ENCODE results near the gene LSM14B. TPM values are rescaled to one million over a fixed set of nuclear protein-coding genes. Genes with fewer than 3 reads are reported as not detected.

Gene LSM14B
- polyA plus RNA-seq, 3 donors from 2014 or later, result 0.19 to 1.9 (median 1.4) TPM

DNA sequence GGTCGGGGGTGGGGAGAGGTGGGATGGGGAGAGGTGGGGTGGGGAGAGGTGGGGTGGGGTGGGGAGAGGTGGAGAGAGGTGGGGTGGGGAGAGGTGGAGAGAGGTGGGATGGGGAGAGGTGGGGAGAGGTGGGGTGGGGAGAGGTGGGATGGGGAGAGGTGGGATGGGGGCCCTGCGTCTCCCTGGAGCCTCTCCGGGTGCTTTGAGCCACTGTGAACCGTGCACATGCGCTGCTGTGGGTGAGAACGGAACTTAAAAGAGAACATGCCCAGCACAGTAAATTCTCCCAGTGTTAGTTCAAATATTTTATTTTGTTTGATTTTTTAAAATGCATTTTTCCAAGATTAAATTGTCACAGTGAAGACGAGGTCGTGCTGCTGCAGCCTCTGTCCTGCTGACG lies 38.0 kb downstream of the LSM14B start:
- Mint-ChIP-seq H3K4me1 (peaks cover 3 to 7% of the 10 kb centered on the region in 2 donors), H3K27me3 (ENCODE audit: low read depth in 3 of 3) (peaks cover 0 to 8% (median 3%) of the 10 kb centered on the region in 3 donors), H3K4me3 (no peak overlapping the region), H3K36me3 (peaks cover 0 to 8% (median 0%) of the 10 kb centered on the region in 3 donors), H3K27ac (no peak overlapping the region), H3K9me3 (no peaks in the 10 kb centered on the region)
- DNase-seq, result no peak

DNA sequence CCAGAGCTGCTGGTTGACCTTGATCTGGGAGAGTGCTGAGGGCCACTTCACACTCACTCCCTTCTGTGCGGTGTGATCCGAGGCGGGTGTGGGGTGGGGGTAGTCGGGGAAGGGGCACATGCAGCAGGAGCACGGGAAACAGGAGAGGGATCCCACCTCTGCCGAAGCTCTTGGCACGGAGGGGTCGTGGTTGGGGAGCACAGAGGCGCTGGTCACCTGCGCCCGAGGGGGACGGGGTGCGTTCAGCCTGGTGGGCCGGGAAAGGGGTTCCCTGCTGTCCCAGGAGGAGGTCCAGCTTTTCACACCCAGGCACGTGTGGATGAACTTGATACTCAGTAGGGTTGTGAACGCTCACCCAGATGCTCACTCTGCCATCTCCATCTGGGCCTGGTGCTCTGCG lies 38.6 kb downstream of the LSM14B start:
- H3K27ac Mint-ChIP-seq, result no peak overlapping the region

DNA sequence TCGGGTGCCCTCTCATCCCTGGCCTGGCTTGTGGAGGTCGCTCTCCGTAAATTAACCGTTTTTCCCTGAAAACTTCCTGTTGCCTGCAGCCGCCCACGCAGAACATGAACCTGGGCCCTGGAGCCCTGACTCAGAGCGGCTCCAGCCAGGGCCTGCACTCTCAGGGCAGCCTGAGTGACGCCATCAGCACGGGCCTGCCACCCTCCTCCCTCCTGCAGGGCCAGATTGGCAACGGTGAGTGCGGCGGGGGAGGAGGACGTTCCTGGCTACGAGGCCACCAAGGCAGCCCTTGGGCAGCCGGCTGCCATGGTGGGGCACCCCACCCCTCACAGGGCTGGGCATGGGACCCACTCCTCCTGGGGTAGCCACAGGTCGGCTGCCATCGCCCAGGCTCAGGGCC lies 39.1 kb downstream of the LSM14B start:
- Mint-ChIP-seq H3K36me3 (peaks cover 0 to 11% (median 2%) of the 10 kb centered on the region in 3 donors), H3K4me1 (peaks cover 3 to 7% of the 10 kb centered on the region in 2 donors), H3K9me3 (no peaks in the 10 kb centered on the region), H3K27ac (no peak overlapping the region), H3K27me3 (ENCODE audit: low read depth in 3 of 3) (peaks cover 0 to 8% (median 3%) of the 10 kb centered on the region in 3 donors), H3K4me3 (no peak overlapping the region)
- no peak for DNase-seq

More for the DNA sequence above, 38.6 kb downstream of the LSM14B start:
- Mint-ChIP-seq H3K27me3 (ENCODE audit: low read depth in 3 of 3) (peaks cover 0 to 8% (median 3%) of the 10 kb centered on the region in 3 donors), H3K36me3 (peaks cover 0 to 9% (median 0%) of the 10 kb centered on the region in 3 donors), H3K4me3 (no peak overlapping the region), H3K4me1 (peaks cover 3 to 7% of the 10 kb centered on the region in 2 donors), H3K9me3 (no peaks in the 10 kb centered on the region)
- no peak for DNase-seq

DNA sequence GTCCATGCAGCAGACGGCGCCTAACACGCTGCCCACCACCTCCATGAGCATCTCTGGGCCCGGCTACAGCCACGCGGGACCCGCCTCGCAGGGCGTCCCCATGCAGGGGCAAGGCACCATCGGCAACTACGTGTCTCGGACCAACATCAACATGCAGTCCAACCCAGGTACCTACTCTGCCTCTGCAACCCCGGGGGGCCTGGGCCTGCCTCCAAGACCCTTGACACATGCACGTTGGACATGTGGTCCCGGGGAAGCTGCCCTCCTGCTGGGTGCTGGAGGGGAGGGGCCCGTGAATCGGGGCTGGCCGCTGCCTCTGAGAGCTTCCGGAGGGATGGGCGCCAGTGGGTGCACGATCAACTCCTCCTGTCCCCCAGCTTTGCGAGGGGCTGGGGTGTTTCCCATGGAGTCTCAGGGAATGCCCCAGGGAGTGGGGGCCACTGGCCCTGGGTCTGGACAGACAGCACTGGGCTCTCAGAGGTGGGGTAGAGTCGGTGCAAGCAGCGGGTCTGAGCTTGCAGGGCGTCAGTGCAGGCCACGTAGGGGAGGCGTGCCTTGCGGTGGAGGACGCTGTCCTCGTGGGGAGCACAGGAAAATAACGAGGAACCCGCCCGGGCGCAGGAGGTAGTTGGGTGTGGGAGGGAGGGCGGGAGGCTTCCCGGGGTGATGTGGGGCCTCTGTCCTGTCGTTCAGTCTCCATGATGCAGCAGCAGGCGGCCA lies 40.6 kb downstream of the LSM14B start:
- Mint-ChIP-seq H3K4me3 (no peak overlapping the region), H3K9me3 (no peaks in the 10 kb centered on the region), H3K27ac (no peak overlapping the region), H3K36me3 (peaks cover 0 to 13% (median 4%) of the 10 kb centered on the region in 3 donors), H3K27me3 (ENCODE audit: low read depth in 3 of 3) (peaks cover 0 to 6% (median 3%) of the 10 kb centered on the region in 3 donors), H3K4me1 (peaks cover 0 to 7% of the 10 kb centered on the region in 2 donors)
- DNase-seq, result no peak

DNA sequence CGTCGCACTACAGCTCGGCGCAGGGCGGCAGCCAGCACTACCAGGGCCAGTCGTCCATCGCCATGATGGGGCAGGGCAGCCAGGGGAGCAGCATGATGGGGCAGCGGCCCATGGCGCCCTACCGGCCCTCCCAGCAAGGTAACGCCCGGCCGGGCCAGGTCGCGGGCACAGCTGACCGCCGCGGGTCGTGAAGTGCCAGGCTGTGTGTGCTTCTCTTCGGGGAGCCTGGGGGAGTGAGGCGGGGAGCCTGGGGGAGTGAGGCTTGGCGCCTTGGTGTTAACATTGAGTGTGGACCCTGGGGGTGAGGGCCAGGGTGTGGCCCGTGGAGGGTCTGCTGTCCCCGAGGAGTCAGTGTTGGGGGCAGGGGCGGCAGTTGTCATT lies 41.2 kb downstream of the LSM14B start:
- H3K4me3 Mint-ChIP-seq, result no peak overlapping the region
- peaks cover 0 to 17% (median 4%) of the 10 kb centered on the region in 3 donors for H3K36me3 Mint-ChIP-seq
- no peak overlapping the region for H3K27ac Mint-ChIP-seq
- peaks cover 0 to 7% of the 10 kb centered on the region in 2 donors for H3K4me1 Mint-ChIP-seq
- DNase-seq, result no peak
- H3K9me3 Mint-ChIP-seq, result no peaks in the 10 kb centered on the region
- peaks cover 0 to 7% (median 3%) of the 10 kb centered on the region in 3 donors for H3K27me3 Mint-ChIP-seq (ENCODE audit: low read depth in 3 of 3)

DNA sequence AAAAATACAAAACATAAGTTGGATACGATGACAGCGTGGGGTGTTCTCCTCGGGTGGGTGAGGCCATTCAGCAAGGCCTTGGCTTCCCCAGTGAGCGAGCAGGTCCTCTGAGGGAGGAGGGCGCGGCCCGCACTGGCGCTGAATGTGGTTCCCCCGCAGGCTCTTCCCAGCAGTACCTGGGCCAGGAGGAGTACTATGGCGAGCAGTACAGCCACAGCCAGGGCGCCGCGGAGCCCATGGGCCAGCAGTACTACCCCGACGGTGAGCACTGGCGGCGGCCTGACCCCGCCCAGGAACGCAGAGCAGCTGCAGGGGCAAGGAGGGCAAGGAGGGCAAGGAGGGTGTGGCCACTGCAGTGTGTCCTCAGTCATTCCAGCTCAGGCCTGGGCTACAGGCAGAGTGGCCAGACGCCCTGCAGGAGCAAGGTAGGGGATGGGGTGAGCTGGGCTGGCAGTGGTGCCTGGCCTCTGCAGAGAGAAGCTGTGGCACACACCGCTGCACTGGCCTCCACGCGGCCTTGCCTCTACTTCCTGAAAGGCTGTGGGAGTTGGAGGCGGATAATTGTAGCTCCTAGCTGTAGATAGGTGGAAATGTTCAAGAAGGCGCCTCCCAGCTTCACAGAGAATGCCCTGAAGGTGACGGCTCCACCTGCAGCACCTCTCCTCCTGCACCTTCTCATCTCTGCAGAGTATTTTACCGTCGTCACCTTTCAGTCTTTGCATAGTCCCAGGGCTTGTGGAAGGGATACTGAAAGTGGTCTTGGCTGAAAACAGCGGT lies 41.9 kb downstream of the LSM14B start:
- no peaks in the 10 kb centered on the region for H3K9me3 Mint-ChIP-seq
- DNase-seq, result no peak
- no peak overlapping the region for H3K27ac Mint-ChIP-seq
- peaks cover 0 to 7% of the 10 kb centered on the region in 2 donors for H3K4me1 Mint-ChIP-seq
- H3K36me3 Mint-ChIP-seq, result peaks cover 0 to 18% (median 4%) of the 10 kb centered on the region in 3 donors
- peaks cover 0 to 7% (median 3%) of the 10 kb centered on the region in 3 donors for H3K27me3 Mint-ChIP-seq (ENCODE audit: low read depth in 3 of 3)
- no peak overlapping the region for H3K4me3 Mint-ChIP-seq

DNA sequence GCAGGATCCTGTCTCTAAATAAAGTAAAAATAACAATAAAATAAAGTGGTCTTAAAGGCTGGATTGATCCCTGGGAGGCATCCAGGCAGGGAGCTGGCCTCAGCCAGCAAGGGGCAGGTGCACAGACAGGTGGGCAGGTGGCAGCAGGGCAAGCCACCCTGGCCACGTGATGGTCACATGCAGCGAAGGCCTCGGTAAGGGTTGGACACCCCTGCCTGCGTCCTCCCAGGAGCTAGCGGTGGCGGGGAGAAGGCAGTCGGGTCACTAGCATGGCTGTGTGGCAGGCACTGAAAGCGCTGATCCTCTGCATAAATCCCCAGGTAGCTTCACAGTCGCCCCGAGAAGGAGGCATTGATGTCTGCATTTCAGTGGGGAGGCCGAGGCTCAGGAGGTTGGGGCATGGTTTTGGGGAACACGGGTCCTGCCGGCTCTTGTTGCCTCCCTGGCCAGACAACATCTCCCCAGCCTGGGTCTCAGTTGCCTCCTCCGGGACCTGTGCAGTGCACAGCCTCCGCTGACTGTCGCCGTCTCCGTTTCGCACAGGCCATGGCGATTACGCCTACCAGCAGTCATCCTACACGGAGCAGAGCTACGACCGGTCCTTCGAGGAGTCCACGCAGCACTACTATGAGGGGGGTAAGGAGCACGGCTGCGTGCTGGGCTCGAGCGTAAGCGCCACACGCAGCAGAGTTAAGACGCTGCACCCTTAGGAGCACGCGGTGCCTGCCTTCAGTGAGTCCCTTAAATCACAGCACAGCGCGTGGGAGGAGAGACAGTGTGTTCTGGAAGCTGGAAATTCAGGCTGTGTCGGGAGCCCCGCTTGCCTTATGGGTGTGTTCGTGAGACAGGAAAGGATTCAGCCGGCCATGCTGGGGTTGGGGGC lies 42.8 kb downstream of the LSM14B start:
- Mint-ChIP-seq H3K27ac (no peak overlapping the region), H3K27me3 (ENCODE audit: low read depth in 3 of 3) (peaks cover 0 to 5% (median 1%) of the 10 kb centered on the region in 3 donors), H3K4me3 (no peak overlapping the region), H3K36me3 (peaks cover 0 to 24% (median 4%) of the 10 kb centered on the region in 3 donors), H3K9me3 (no peaks in the 10 kb centered on the region), H3K4me1 (no peaks in the 10 kb centered on the region)
- no peak for DNase-seq

DNA sequence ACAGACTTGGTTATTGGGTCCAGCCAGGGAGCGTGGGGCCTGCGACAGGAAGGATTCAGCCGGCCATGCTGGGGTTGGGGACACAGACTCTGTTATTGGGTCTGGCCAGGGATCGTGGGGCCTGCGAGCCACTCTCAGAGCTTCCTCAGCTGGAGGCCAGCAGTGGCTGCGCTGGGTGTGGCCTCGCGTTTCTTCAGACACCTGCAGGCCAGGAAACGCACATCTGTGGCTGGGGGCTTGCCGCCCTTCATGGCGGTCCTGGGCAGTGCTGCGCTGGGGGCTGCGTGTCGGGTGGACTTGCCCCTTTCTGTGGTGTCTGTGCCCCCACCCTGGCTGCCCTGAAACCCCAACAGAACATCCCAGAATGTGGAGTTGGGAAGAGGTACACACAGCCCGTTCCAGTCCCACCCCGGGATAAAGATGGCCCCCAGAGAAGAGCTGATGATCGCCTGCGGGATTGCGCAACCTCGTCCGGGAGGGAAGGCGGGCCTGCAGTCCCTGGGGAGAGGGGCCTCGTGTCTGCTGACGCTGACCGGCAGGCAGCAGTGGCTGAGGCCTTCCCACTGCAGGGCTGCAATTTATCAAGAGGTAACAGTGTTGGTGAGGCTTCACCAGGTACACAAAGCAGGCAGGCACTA lies 43.6 kb downstream of the LSM14B start:
- Mint-ChIP-seq H3K4me3 (no peak overlapping the region), H3K36me3 (peaks cover 0 to 24% (median 4%) of the 10 kb centered on the region in 3 donors), H3K4me1 (no peaks in the 10 kb centered on the region), H3K27me3 (ENCODE audit: low read depth in 3 of 3) (peaks cover 0 to 5% (median 1%) of the 10 kb centered on the region in 3 donors), H3K27ac (no peak overlapping the region), H3K9me3 (no peaks in the 10 kb centered on the region)
- DNase-seq, result no peak

DNA sequence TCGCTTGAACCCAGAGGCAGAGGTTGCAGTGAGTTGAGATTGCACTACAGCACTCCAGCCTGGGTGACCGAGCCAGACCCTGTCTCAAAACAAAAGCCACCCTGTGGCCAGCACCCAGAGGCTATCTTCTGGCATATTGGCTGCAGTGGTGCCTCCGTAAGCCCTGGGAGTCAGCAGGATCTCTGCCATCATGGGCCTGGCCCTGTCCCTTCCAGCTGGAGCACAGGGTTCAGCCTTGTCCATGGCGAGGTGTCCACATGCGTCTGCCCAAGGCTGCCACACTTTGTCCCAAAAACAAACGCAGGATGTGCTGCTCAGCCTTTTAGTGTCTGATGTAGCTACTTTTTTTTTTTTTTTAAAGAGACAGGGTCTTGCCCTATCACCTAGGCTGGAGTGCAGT lies 45.2 kb downstream of the LSM14B start:
- no peak for DNase-seq
- H3K9me3 Mint-ChIP-seq, result no peaks in the 10 kb centered on the region
- peaks cover 0 to 4% (median 1%) of the 10 kb centered on the region in 3 donors for H3K27me3 Mint-ChIP-seq (ENCODE audit: low read depth in 3 of 3)
- peaks cover 0 to 24% (median 4%) of the 10 kb centered on the region in 3 donors for H3K36me3 Mint-ChIP-seq
- no peak overlapping the region for H3K27ac Mint-ChIP-seq
- H3K4me1 Mint-ChIP-seq, result no peaks in the 10 kb centered on the region
- no peak overlapping the region for H3K4me3 Mint-ChIP-seq

DNA sequence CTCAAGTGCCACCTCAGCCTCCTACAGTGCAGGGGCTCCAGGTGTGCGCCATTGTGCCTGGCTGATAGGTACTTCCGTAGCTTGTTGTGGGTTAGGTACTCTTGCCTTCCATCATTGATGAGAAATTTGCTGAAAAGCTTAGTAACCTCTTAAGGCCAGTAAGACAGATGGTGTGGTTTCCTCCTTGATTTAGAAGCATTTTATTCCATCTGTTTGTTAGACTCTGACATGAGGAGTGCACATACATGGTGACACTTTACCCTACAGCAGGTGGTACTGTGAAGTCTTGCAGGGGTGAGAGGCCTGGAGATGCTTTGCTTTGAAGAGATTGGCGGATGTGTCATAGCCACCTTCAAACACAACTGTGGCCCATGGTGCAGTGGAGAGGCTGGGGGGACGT lies 45.8 kb downstream of the LSM14B start:
- Mint-ChIP-seq H3K4me1 (no peaks in the 10 kb centered on the region), H3K36me3 (peaks cover 0 to 24% (median 4%) of the 10 kb centered on the region in 3 donors), H3K4me3 (no peak overlapping the region), H3K27me3 (ENCODE audit: low read depth in 3 of 3) (peaks cover 0 to 4% (median 1%) of the 10 kb centered on the region in 3 donors), H3K27ac (peak overlapping the region in 1 of 6 donors; percentile 40), H3K9me3 (no peaks in the 10 kb centered on the region)
- DNase-seq, result no peak

DNA sequence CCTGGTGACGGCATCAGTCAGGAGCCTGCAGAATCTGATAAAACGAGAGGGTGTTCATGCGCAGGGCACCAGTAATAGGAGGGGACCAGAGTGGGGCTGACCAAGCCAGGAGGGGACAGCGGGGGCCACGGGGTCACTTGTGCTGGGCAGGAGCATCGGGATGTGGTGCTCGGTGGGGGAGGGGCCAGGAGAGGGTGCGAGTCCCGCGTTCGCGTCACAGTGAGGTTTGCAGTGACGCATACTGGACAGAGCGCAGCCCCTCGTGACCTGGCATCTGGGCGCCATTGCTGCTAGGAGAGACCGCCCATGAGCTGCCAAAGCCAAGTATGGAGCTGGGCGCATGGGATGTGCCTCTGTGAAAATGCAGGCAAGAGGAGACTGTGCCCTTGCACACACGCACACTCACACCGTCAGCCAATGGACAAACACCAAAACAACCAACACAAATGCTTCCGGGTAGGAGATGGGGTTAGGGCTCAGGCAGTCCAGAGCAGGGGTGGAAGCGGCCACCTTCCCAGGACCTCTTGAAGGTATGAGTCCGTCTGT lies 46.7 kb downstream of the LSM14B start:
- peaks cover 0 to 4% (median 1%) of the 10 kb centered on the region in 3 donors for H3K27me3 Mint-ChIP-seq (ENCODE audit: low read depth in 3 of 3)
- H3K27ac Mint-ChIP-seq, result no peak overlapping the region
- H3K9me3 Mint-ChIP-seq, result no peaks in the 10 kb centered on the region
- no peaks in the 10 kb centered on the region for H3K4me1 Mint-ChIP-seq
- no peak overlapping the region for H3K4me3 Mint-ChIP-seq
- peaks cover 0 to 22% (median 4%) of the 10 kb centered on the region in 3 donors for H3K36me3 Mint-ChIP-seq
- no peak for DNase-seq

DNA sequence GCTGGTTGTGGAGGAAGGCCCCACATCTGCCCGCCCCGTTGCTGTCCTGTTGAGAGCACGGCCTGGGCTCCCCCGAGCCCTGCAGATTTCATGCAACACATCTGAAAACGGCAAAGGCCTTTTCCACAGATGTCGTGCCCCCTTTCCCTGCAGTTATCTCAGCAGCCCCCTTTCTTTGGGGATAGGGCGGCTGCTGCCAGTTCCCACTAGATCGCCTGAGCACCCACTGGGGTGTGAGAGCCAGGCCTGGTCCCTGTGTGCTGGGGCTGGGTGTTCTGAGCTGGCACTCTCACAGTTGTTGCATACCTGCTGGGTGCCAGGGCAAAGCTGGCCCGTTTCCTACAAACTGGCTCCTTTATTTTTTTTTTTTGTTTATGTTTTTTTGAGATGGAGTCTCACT lies 48.3 kb downstream of the LSM14B start:
- Mint-ChIP-seq H3K4me3 (no peak overlapping the region), H3K9me3 (no peaks in the 10 kb centered on the region), H3K27me3 (ENCODE audit: low read depth in 3 of 3) (peaks cover 0 to 4% (median 0%) of the 10 kb centered on the region in 3 donors), H3K4me1 (no peaks in the 10 kb centered on the region), H3K36me3 (peaks cover 4 to 25% (median 9%) of the 10 kb centered on the region in 3 donors), H3K27ac (no peak overlapping the region)
- DNase-seq, result no peak

DNA sequence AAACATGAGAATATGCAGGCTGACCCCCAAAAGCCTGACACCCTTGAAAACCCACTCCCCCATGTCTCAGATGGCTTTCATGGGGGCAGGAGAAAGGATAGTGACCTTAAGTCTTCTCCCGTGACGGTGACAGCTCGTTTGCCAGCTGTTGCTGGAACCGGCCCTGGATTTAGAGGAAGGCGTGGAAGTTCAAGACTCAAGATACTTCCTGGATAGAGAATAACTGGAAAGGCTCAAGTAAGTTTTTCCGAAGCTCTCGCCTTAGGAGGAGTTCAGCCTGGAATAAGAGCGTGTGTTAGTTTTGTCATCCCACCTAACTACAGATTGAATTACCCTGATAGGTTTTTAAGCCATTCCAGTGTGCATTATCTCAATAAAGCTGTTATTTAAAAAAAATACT lies 49.0 kb downstream of the LSM14B start:
- Mint-ChIP-seq H3K9me3 (no peaks in the 10 kb centered on the region), H3K4me3 (no peak overlapping the region), H3K27ac (no peak overlapping the region), H3K4me1 (no peaks in the 10 kb centered on the region), H3K27me3 (ENCODE audit: low read depth in 3 of 3) (peaks cover 0 to 4% (median 0%) of the 10 kb centered on the region in 3 donors), H3K36me3 (peaks cover 3 to 23% (median 10%) of the 10 kb centered on the region in 3 donors)
- DNase-seq, result no peak
